GM19467 (cell line): ENCODE results near the gene SFSWAP.
"Not testable (repeated sequence)": the region's sequence is repeated elsewhere in the genome, so short reads cannot be mapped to it uniquely, and the experiment has no call there.

Source experiments
- ATAC-seq: cut with Tn5 transposase; IDR thresholded peaks from one replicate; pipeline ENCODE4 v1.9.1; 2021; ENCODE audit warnings: mild to moderate bottlenecking, moderate library complexity; ENCODE audit not compliant: unreplicated experiment

The SFSWAP gene

GRCh38 chr12:131755305-131756113, 44.6 kb downstream of the SFSWAP start:
- no peak for ATAC-seq

GRCh38 chr12:131756441-131756840, 45.6 kb downstream of the SFSWAP start:
- ATAC-seq, result no peak

GRCh38 chr12:131757111-131757510, 46.2 kb downstream of the SFSWAP start:
- no peak for ATAC-seq

GRCh38 chr12:131758016-131758739, 47.3 kb downstream of the SFSWAP start:
- no peak for ATAC-seq

- ATAC-seq, result no peak
Measured at GRCh38 chr12:131759176-131759575, 48.3 kb downstream of the SFSWAP start.

- ATAC-seq, result no peak
Measured at GRCh38 chr12:131761638-131762037, 50.7 kb downstream of the SFSWAP start.

GRCh38 chr12:131764738-131765137, 53.8 kb downstream of the SFSWAP start:
- ATAC-seq, result no peak

GRCh38 chr12:131765961-131766360, 55.1 kb downstream of the SFSWAP start:
- ATAC-seq, result no peak

GRCh38 chr12:131766382-131767107, 55.7 kb downstream of the SFSWAP start:
- no peak for ATAC-seq

GRCh38 chr12:131770120-131770519, 59.2 kb downstream of the SFSWAP start:
- no peak for ATAC-seq

- no peak for ATAC-seq
Measured at GRCh38 chr12:131771965-131772364, 61.1 kb downstream of the SFSWAP start.

GRCh38 chr12:131773582-131774221, 62.8 kb downstream of the SFSWAP start:
- ATAC-seq, result peak; percentile 63

GRCh38 chr12:131774576-131775391, 63.9 kb downstream of the SFSWAP start:
- ATAC-seq, result no peak

GRCh38 chr12:131775392-131776236, 64.7 kb downstream of the SFSWAP start:
- no peak for ATAC-seq

- ATAC-seq, result peak; percentile 31
Measured at GRCh38 chr12:131776237-131776889, 65.5 kb downstream of the SFSWAP start.

- not testable (repeated sequence) for ATAC-seq
Measured at GRCh38 chr12:131777269-131777668, 66.4 kb downstream of the SFSWAP start.

GRCh38 chr12:131779027-131779426, 68.1 kb downstream of the SFSWAP start:
- ATAC-seq, result no peak

- ATAC-seq, result no peak
Measured at GRCh38 chr12:131782061-131782460, 71.2 kb downstream of the SFSWAP start.
